HCT116 (cell line): ENCODE measurements around the gene APOOL. TPM values are rescaled to one million over a fixed set of nuclear protein-coding genes. Genes with fewer than 3 reads are reported as not detected.
"Not testable (repeated sequence)": the region's sequence is repeated elsewhere in the genome, so short reads cannot be mapped to it uniquely, and the experiment has no call there.

Experiments used
- ATAC-seq: fragments of 200-7000 bp; cut with Tn5 transposase; 2 replicates; pipeline ENCODE4 v1.9.1; 2020; ENCODE audit warnings: mild to moderate bottlenecking, moderate library complexity
- BruUV-seq: library from RNA; stranded (reverse); fragments of 400-500 nt; replicated peaks from 2 replicates; lab custom pipeline; 2021; lab: Mats Ljungman, UMichigan
- CTCF ChIA-PET: fragments of 300-600 bp; sonication (Branson Sonifier 250); formaldehyde crosslinking; loops from one replicate; lab custom pipeline; 2021; ENCODE audit warnings: antibody characterized with exemption; lab: Charles Lee
- POLR2A ChIA-PET: fragments of 300-600, 350-600 bp; sonication (Branson Sonifier 250); formaldehyde crosslinking; loops from one replicate; lab custom pipeline; 2021; ENCODE audit warnings: antibody characterized with exemption; lab: Charles Lee
- RAD21 ChIA-PET, 2 experiments: fragments of 300-600 bp; sonication (Branson Sonifier 250); formaldehyde crosslinking; loops; one replicate each; lab custom pipeline; 2023; ENCODE audit warnings: low total read pairs in 2 of 2; ENCODE audit not compliant: uncharacterized antibody in 2 of 2, unreplicated experiment in 2 of 2, low non-redundant PET in 1 of 2; lab: Charles Lee
- DNase-seq: peaks from one replicate; pipeline ENCODE4 v3.0.0-alpha.2; 2010; ENCODE audit warnings: low read depth, low spot score
- H2AFZ ChIP-seq: fragments of 200-600 bp; shearing (Covaris generic), sonication (generic); 2 replicates; pipeline ENCODE4 v1.6.1; 2017; ENCODE audit warnings: low read depth, mixed run types, mixed read lengths, antibody characterized with exemption, low read length; ENCODE audit not compliant: poor library complexity, severe bottlenecking
- H3K27ac ChIP-seq: 2 replicates; pipeline ENCODE4 v1.5.1; 2012; ENCODE audit warnings: low read depth, low read length
- H3K27me3 ChIP-seq: fragments of 200-600 bp; sonication (generic); 2 replicates; pipeline ENCODE4 v1.6.1; 2016; ENCODE audit warnings: mixed run types, low read length, mixed read lengths; ENCODE audit not compliant: insufficient read depth
- H3K36me3 ChIP-seq, 2 experiments: fragments of 200-500 bp in 1 of 2; fragments of 200-600 bp in 1 of 2; sonication (Bioruptor generic) in 1 of 2; sonication (generic) in 1 of 2; 2 replicates each; pipeline versions ENCODE4 v1.5.1 to v1.6.1; 2014 to 2016; ENCODE audit warnings: low read length in 2 of 2, inconsistent platforms in 1 of 2, mixed read lengths in 1 of 2, mixed run types in 1 of 2; ENCODE audit not compliant: insufficient read depth in 2 of 2, control insufficient read depth in 1 of 2
- H3K4me1 ChIP-seq, 2 experiments: fragments of 200-600 bp in 1 of 2; sonication (generic) in 1 of 2; 2 replicates each; pipeline versions ENCODE4 v1.5.1 to v1.6.1; 2012 to 2017; ENCODE audit warnings: low read length in 2 of 2, inconsistent platforms in 1 of 2, mild to moderate bottlenecking in 1 of 2, mixed read lengths in 1 of 2, mixed run types in 1 of 2, moderate library complexity in 1 of 2; ENCODE audit not compliant: insufficient read depth in 2 of 2, control insufficient read depth in 1 of 2
- H3K4me2 ChIP-seq: fragments of 200-600 bp; sonication (generic); 2 replicates; pipeline ENCODE4 v1.6.1; 2017; ENCODE audit warnings: mixed run types, low read length, mixed read lengths
- H3K4me3 ChIP-seq, 2 experiments: fragments of 200-600 bp in 1 of 2; sonication (generic) in 1 of 2; replicated peaks in 1 of 2; 2 replicates each; pipeline ENCODE4 v1.5.1; 2011 to 2016; ENCODE audit warnings: low read length in 2 of 2, control low read depth in 1 of 2, low read depth in 1 of 2, mild to moderate bottlenecking in 1 of 2, mixed read lengths in 1 of 2, mixed run types in 1 of 2
- H3K79me2 ChIP-seq: fragments of 200-600 bp; sonication (generic); 2 replicates; pipeline ENCODE4 v1.6.1; 2017; ENCODE audit warnings: mild to moderate bottlenecking, mixed run types, low read length, moderate library complexity, mixed read lengths; ENCODE audit not compliant: insufficient read depth
- H3K9ac ChIP-seq: fragments of 200-600 bp; sonication (generic); 2 replicates; pipeline ENCODE4 v1.6.1; 2016; ENCODE audit warnings: low read length, mixed read lengths
- H3K9me2 ChIP-seq: fragments of 200-600 bp; sonication (generic), shearing (Covaris generic); 2 replicates; pipeline ENCODE4 v1.6.1; 2017; ENCODE audit warnings: mixed run types, mild to moderate bottlenecking, moderate library complexity; ENCODE audit not compliant: insufficient read depth
- H3K9me3 ChIP-seq, 2 experiments: fragments of 200-500 bp in 1 of 2; fragments of 200-600 bp in 1 of 2; sonication (Bioruptor generic) in 1 of 2; sonication (generic) in 1 of 2; 2 replicates each; pipeline ENCODE4 v1.6.1; 2014 to 2017; ENCODE audit warnings: low read length in 2 of 2, mixed read lengths in 2 of 2, inconsistent platforms in 1 of 2, low read depth in 1 of 2, mild to moderate bottlenecking in 1 of 2, mixed run types in 1 of 2, moderate library complexity in 1 of 2; ENCODE audit not compliant: control insufficient read depth in 1 of 2, insufficient read depth in 1 of 2
- H4K20me1 ChIP-seq: fragments of 200-600 bp; sonication (generic), shearing (Covaris generic); 2 replicates; pipeline ENCODE4 v1.6.1; 2017; ENCODE audit warnings: mixed run types, mild to moderate bottlenecking, moderate library complexity; ENCODE audit not compliant: insufficient read depth
- ATF3 ChIP-seq: IDR thresholded peaks from 2 replicates; pipeline ENCODE4 v1.6.1; 2012
- CEBPB ChIP-seq: IDR thresholded peaks from 2 replicates; pipeline ENCODE4 v1.6.1; 2012; ENCODE audit warnings: low read depth
- EZH2 ChIP-seq: fragments of 200-600 bp; sonication (generic); IDR thresholded peaks from 2 replicates; pipeline ENCODE4 v1.6.1; 2017; ENCODE audit warnings: antibody characterized with exemption, mixed run types
- FOSL1 ChIP-seq: IDR thresholded peaks from 2 replicates; pipeline ENCODE4 v1.6.1; 2012; ENCODE audit warnings: low read depth
- JUND ChIP-seq: IDR thresholded peaks from 2 replicates; pipeline ENCODE4 v1.6.1; 2012
- MAX ChIP-seq: IDR thresholded peaks from 2 replicates; pipeline ENCODE4 v1.6.1; 2012
- POLR2A ChIP-seq: IDR thresholded peaks from 2 replicates; pipeline ENCODE4 v1.7.0; 2011; ENCODE audit warnings: borderline replicate concordance; ENCODE audit not compliant: insufficient read depth, insufficient read length; ENCODE audit errors: extremely low read depth
- SRF ChIP-seq: IDR thresholded peaks from 2 replicates; pipeline ENCODE4 v1.6.1; 2012; ENCODE audit warnings: low read depth
- ZBTB33 ChIP-seq: IDR thresholded peaks from 2 replicates; pipeline ENCODE4 v1.6.1; 2011; ENCODE audit warnings: mild to moderate bottlenecking, low read length, moderate library complexity; ENCODE audit not compliant: insufficient replicate concordance; ENCODE audit errors: extremely low read depth
- ZFX ChIP-seq: fragments of 450-650 bp; IDR thresholded peaks from 2 replicates; pipeline ENCODE4 v1.6.1; 2017
- ZNF274 ChIP-seq: fragments of 200-500 bp; sonication (Bioruptor generic); IDR thresholded peaks from 2 replicates; pipeline ENCODE4 v1.6.1; 2014; ENCODE audit warnings: mild to moderate bottlenecking, low read depth, low read length, inconsistent platforms
- intact Hi-C: fragments of 100-400 bp; cut with micrococcal nuclease; formaldehyde crosslinking; loops from 2 replicates; pipeline ENCODE4 v1.10.0; 2022
- total RNA-seq: library from RNA; stranded (reverse); gene quantifications from one replicate; pipeline ENCODE4 v1.2.1, GENCODE V29; 2021; ENCODE audit not compliant: unreplicated experiment

Gene APOOL
- total RNA-seq, 1 experiment from 2014 or later: 24.5 TPM

- RAD21 ChIA-PET, H3K9me3 ChIP-seq, H3K4me2 ChIP-seq, H3K9me2 ChIP-seq, H3K79me2 ChIP-seq, ATAC-seq, H3K27ac ChIP-seq, H2AFZ ChIP-seq, CTCF ChIA-PET, H3K4me1 ChIP-seq, H3K9ac ChIP-seq, H4K20me1 ChIP-seq, BruUV-seq, POLR2A ChIA-PET, DNase-seq, intact Hi-C loops, H3K36me3 ChIP-seq, H3K27me3 ChIP-seq, H3K4me3 ChIP-seq: not testable (repeated sequence)
Measured at GRCh38 chrX:84991739-84992138, 11.9 kb upstream of the APOOL start.

GRCh38 chrX:84993150-84993549, 10.5 kb upstream of the APOOL start:
- H3K36me3 ChIP-seq: no peaks in the 10 kb centered on the region
- H3K79me2 ChIP-seq: no peaks in the 10 kb centered on the region
- ATAC-seq: no peak
- CTCF ChIA-PET: no interaction called here
- DNase-seq: no peak
- TF ChIP-seq SRF (no peak), ZNF274 (no peak), ZBTB33 (no peak), FOSL1 (no peak), CEBPB (no peak), JUND (no peak), ATF3 (no peak), MAX (no peak), POLR2A (no peak), ZFX (no peak), EZH2 (no peak)
- TF ChIP-seq, all 23 proteins: peak for 0
- Histone ChIP-seq H3K9me2 (no peaks in the 10 kb centered on the region), H3K4me3 (no peak overlapping the region), H3K9ac (no peak overlapping the region), H3K4me1 (no peaks in the 10 kb centered on the region), H3K9me3 (no peaks in the 10 kb centered on the region), H4K20me1 (no peaks in the 10 kb centered on the region), H3K4me2 (no peak overlapping the region), H3K27me3 (no peaks in the 10 kb centered on the region), H2AFZ (no peak overlapping the region), H3K27ac (no peak overlapping the region)
- ChIA-PET POLR2A (no interaction called here), RAD21 (no interaction called here)
- intact Hi-C loops: no loop called here
- no TSS peak for BruUV-seq
